ENCODE measurements around the gene DPYSL4. TPM values are rescaled to one million over a fixed set of nuclear protein-coding genes. Genes with fewer than 3 reads are reported as not detected.

Gene DPYSL4
- total RNA-seq, 1 experiment from 2014 or later = 26.3 TPM

- Histone ChIP-seq H2BK5ac (ENCODE audit: insufficient read length, low read length) (no peak overlapping the region), H3K56ac (ENCODE audit: insufficient read length, low read depth, low read length) (no peak overlapping the region), H2BK20ac (ENCODE audit: low read depth, low read length, poor library complexity, severe bottlenecking) (no peak overlapping the region), H4K91ac (ENCODE audit: insufficient read length, low read depth, low read length) (no peak overlapping the region), H3K4me1 (ENCODE audit: insufficient read depth, low read length) (no peaks in the 10 kb centered on the region), H3K27me3 (ENCODE audit: insufficient read depth, low read length) (no peaks in the 10 kb centered on the region), H3K4ac (ENCODE audit: low read depth, low read length) (no peak overlapping the region), H3K79me2 (ENCODE audit: insufficient read depth, low read length) (no peaks in the 10 kb centered on the region), H4K8ac (replicated peaks; ENCODE audit: insufficient read length, low read depth, low read length) (no peak overlapping the region), H3T11ph (ENCODE audit: low read length) (no peak overlapping the region), H3K18ac (ENCODE audit: insufficient read length, low read depth, low read length) (no peak overlapping the region), H3K23me2 (ENCODE audit: insufficient read length, low read depth, low read length, poor library complexity, severe bottlenecking) (no peaks in the 10 kb centered on the region), H3K4me2 (ENCODE audit: insufficient read depth, insufficient read length, low read length) (no peak overlapping the region), H3K27ac (ENCODE audit: insufficient read length, low read depth, low read length) (no peak overlapping the region), H3K23ac (ENCODE audit: insufficient read length, low read depth, low read length) (no peak overlapping the region), H2AFZ (ENCODE audit: low read length) (no peak overlapping the region), H2BK12ac (ENCODE audit: insufficient read length, low read depth, low read length) (no peak overlapping the region), H4K5ac (ENCODE audit: insufficient read length, low read depth, low read length) (no peak overlapping the region), H3K9me3 (ENCODE audit: control insufficient read depth, low read depth, low read length) (no peaks in the 10 kb centered on the region), H4K20me1 (ENCODE audit: control insufficient read depth, insufficient read depth, insufficient read length) (no peaks in the 10 kb centered on the region), H3K14ac (ENCODE audit: insufficient read depth, low read length) (no peak overlapping the region), H2BK120ac (ENCODE audit: low read depth, low read length, poor library complexity, severe bottlenecking) (no peak overlapping the region), H3K79me1 (ENCODE audit: insufficient read depth, low read depth, low read length, poor library complexity, severe bottlenecking) (no peaks in the 10 kb centered on the region), H2BK15ac (ENCODE audit: low read depth, low read length) (no peak overlapping the region), H3K9ac (ENCODE audit: extremely low read depth, insufficient read length, low read length) (no peak overlapping the region), H2AK5ac (ENCODE audit: insufficient read length, low read length) (no peak overlapping the region)
- H3K4me1 Mint-ChIP-seq = peaks cover 10 to 25% of the 10 kb centered on the region in 2 experiments
- H3K27ac Mint-ChIP-seq = peak overlapping the region in 1 of 3 experiments; percentile 45; a peak in 2 of 7 replicates
- TF ChIP-seq CTCF (conservative IDR thresholded peaks at IDR 0.05) = no peak
- no peak overlapping the region for H3K4me3 Mint-ChIP-seq
- no CpG with 5 or more reads among the region's 17 CpGs for WGBS (ENCODE audit: extremely low coverage, insufficient read length, low lambda C conversion rate)
- DNase-seq = no peak
- no peaks in the 10 kb centered on the region for H3K27me3 Mint-ChIP-seq (ENCODE audit: low read depth)
- H3K9me3 Mint-ChIP-seq = no peaks in the 10 kb centered on the region; a peak in 1 of 5 replicates
- no peaks in the 10 kb centered on the region for H3K36me3 Mint-ChIP-seq (ENCODE audit: insufficient read depth in 1 of 3, low read depth in 3 of 3)
These were observed 51.8 kb downstream of the DPYSL4 start for GRCh38 chr10:132238371-132239125.

Measured in H9 (cell line).